ENCODE results near the gene BRD9.

DNA sequence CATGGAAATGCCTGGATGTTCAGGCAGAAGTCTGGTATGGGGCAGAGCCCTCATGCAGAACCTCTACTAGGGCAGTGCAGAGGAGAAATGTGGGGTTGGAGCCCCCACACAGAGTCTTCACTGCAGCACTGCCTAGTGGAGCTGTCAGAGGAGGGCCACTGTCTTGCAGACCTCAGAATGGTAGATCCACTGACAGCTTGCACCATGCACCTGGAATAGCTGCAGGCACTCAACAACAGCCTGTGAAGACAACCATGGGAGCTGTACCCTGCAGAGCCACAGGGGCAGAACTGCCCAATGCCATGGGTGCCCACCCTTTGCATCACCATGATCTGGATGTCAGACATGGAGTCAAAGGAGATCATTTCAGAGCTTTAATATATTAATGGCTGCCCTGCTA is 37.0 kb upstream of the BRD9 start:
- TF ChIP-seq, protein P1, sequence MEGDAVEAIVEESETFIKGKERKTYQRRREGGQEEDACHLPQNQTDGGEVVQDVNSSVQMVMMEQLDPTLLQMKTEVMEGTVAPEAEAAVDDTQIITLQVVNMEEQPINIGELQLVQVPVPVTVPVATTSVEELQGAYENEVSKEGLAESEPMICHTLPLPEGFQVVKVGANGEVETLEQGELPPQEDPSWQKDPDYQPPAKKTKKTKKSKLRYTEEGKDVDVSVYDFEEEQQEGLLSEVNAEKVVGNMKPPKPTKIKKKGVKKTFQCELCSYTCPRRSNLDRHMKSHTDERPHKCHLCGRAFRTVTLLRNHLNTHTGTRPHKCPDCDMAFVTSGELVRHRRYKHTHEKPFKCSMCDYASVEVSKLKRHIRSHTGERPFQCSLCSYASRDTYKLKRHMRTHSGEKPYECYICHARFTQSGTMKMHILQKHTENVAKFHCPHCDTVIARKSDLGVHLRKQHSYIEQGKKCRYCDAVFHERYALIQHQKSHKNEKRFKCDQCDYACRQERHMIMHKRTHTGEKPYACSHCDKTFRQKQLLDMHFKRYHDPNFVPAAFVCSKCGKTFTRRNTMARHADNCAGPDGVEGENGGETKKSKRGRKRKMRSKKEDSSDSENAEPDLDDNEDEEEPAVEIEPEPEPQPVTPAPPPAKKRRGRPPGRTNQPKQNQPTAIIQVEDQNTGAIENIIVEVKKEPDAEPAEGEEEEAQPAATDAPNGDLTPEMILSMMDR (IDR thresholded peaks at IDR 0.05; ENCODE audit: insufficient read depth, low read depth, low read length) = no peak
- TF ChIP-seq EZH2 (IDR thresholded peaks at IDR 0.05; ENCODE audit: insufficient read depth, low read length) = no peak

All from astrocyte (in vitro differentiated cells and primary cell).